IPS-18a (cell line): ENCODE measurements around the gene TMC8.

ENCODE experiments used
- H3K27ac ChIP-seq: one replicate; pipeline ENCODE4 v1.5.1; 2013; ENCODE audit warnings: low read length
- H3K27me3 ChIP-seq: one replicate; pipeline ENCODE4 v1.6.1; 2013; ENCODE audit warnings: mild to moderate bottlenecking, low read length; ENCODE audit not compliant: control insufficient read depth, insufficient read depth
- H3K36me3 ChIP-seq: one replicate; pipeline ENCODE4 v1.6.1; 2013; ENCODE audit warnings: low read depth, low read length; ENCODE audit not compliant: control insufficient read depth
- H3K4me1 ChIP-seq: one replicate; pipeline ENCODE4 v1.6.1; 2013; ENCODE audit warnings: low read depth, low read length; ENCODE audit not compliant: control insufficient read depth
- H3K4me3 ChIP-seq: one replicate; pipeline ENCODE4 v1.5.1; 2013; ENCODE audit warnings: low read length
- H3K9ac ChIP-seq: one replicate; pipeline ENCODE4 v1.6.1; 2013; ENCODE audit warnings: mild to moderate bottlenecking, low read length, moderate library complexity
- H3K9me3 ChIP-seq: one replicate; pipeline ENCODE4 v1.6.1; 2013; ENCODE audit warnings: low read depth, low read length; ENCODE audit not compliant: control insufficient read depth

The TMC8 gene

DNA sequence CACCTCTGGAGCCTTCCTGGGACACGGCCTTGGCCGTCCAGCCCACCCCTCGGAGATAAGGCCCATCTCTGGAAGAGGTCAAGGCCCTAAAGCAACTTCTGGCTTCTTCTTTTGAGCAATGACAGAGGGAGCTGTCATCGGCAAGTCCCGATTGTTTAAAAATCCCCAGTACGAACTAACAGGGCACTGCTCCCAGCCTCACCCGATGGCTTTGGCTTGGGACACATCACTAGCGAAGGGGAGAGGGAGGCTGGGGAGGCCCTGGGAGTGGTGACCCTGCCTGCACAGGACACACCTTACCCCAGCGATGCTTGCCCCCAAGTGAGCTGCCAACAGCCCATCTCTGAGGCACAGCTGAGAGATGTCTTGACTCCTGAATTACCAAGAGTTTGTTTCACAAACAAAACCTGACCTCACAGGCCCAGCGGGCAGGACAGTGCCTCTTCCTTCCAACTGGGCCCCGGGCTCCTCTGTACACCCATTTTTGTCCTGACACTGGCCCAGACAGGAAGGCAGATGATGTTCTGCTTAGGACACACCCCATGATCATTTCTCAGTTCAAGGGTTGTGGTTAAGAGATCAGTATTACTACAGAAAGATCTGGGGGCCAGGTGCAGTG is 42.6 kb downstream of the TMC8 start:
- H3K9me3 ChIP-seq = no peaks in the 10 kb centered on the region
- H3K27me3 ChIP-seq = no peaks in the 10 kb centered on the region
- peaks cover 25% of the 10 kb centered on the region for H3K36me3 ChIP-seq
- no peak overlapping the region for H3K9ac ChIP-seq
- H3K27ac ChIP-seq = no peak overlapping the region
- H3K4me1 ChIP-seq = peaks cover 12% of the 10 kb centered on the region
- H3K4me3 ChIP-seq = no peak overlapping the region

DNA sequence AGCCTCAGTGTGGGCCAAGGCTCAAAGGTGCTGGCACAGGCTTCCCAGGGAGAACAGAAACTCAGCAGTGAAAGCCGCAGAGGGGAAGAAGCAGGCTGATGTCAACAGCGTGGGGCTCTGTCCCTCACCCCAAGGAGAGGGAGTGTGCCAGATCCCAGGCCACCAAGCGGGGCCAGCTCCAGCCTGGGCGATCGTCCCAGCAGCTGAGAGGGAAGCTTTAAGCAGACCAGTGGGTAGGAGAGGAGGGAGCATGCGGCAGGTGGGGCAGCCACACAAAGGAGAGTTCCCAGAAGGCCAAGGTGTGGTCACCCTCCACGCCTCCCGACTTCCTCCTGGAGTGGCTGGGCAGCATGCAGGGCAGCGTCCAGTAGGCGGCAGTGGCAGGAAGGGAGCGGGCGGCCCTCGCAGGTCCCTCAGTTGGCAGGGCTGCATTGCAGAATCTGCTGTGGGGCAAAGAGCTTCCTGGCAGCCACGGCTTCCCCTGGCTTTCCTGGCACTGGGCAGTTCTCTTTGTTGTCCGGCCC is 43.8 kb downstream of the TMC8 start:
- Histone ChIP-seq H3K4me1 (peaks cover 12% of the 10 kb centered on the region), H3K4me3 (no peak overlapping the region), H3K27ac (no peak overlapping the region), H3K36me3 (peaks cover 37% of the 10 kb centered on the region), H3K9ac (no peak overlapping the region), H3K9me3 (no peaks in the 10 kb centered on the region), H3K27me3 (no peaks in the 10 kb centered on the region)

DNA sequence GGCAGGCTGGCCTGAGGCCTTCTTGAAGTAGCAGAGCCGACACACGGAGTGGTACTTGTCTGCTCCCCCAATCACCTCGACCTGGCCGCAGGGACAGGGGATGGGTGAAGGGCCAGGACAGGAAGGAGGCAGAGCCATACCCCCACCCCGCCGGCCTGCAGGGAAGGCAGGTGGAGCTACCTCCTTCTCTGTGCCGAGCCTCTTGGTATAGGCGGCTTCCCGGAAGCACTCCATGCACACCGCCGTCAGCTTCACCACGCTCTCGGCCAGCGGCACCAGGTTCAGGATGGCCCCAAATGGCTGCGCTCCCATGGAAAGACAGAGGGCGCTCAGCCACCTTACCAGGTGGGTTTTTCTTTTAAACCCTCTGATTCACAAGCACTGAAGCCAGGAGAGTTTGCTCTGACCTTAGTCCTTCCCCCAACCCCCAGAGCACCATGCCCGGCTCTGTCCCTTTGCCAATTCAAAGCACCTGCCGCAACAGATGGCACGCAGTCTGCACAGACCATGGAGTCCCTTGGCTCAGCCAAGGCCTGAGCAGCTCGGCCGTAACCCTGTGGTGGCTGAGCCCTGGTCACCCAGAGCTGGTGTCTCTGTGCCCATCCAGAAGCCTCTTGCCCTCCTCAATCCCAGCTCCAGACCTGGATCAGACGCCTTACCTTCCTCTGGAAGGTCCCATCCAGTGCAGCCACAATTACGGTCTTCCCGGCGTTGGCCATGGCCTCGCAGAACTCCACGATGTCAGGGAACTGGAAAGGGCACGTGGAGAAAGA is 44.5 kb downstream of the TMC8 start:
- Histone ChIP-seq H3K27me3 (no peaks in the 10 kb centered on the region), H3K36me3 (peaks cover 44% of the 10 kb centered on the region), H3K4me3 (no peak overlapping the region), H3K9me3 (no peaks in the 10 kb centered on the region), H3K27ac (no peak overlapping the region), H3K9ac (no peak overlapping the region), H3K4me1 (peaks cover 12% of the 10 kb centered on the region)

DNA sequence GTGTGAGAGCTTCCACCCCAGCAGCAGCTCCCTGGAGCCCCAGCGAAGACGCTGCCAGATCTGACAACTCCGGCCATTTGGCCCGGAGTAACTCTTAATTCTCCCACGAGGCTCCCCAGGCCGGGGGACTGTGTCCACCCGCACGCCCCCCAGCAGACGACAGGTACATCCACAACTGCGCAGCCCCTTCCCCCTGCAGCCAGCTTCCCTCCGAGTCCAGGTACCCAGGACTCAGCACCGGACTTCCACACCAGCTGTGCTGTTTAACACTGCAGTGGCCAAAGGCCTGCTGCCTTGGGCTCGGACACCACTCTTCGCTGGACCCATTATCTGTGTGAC is 45.0 kb downstream of the TMC8 start:
- Histone ChIP-seq H3K27ac (no peak overlapping the region), H3K36me3 (peaks cover 49% of the 10 kb centered on the region), H3K4me1 (peaks cover 12% of the 10 kb centered on the region)

DNA sequence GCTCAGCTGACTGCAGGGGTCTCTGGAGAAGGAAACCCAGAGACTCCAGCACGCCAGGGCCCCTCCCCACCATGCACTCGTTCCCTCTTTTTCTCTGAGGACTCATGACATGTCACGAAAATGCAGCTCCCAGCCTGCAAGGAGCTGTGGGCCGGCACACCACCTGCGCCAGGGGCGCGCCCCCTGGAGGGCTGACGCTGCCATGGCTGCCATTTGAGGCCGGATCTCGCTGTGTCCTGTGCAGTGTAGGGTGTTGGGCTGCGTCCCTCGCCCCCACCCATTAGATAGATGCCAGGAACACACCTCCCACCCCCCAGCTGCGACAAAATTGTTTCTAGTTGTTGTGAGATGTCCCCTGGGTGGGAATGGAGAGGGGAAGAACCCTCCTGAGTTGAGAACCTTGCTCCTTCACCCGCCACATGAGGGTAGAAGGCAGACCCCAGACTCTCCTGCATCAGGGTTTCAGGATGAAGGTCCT is 46.0 kb downstream of the TMC8 start:
- Histone ChIP-seq H3K4me3 (no peak overlapping the region), H3K36me3 (peaks cover 58% of the 10 kb centered on the region), H3K27ac (no peak overlapping the region), H3K9me3 (no peaks in the 10 kb centered on the region), H3K27me3 (no peaks in the 10 kb centered on the region), H3K9ac (no peak overlapping the region), H3K4me1 (peaks cover 12% of the 10 kb centered on the region)

More for the DNA sequence above, 45.0 kb downstream of the TMC8 start:
- no peaks in the 10 kb centered on the region for H3K27me3 ChIP-seq
- no peaks in the 10 kb centered on the region for H3K9me3 ChIP-seq
- no peak overlapping the region for H3K4me3 ChIP-seq
- H3K9ac ChIP-seq = no peak overlapping the region

DNA sequence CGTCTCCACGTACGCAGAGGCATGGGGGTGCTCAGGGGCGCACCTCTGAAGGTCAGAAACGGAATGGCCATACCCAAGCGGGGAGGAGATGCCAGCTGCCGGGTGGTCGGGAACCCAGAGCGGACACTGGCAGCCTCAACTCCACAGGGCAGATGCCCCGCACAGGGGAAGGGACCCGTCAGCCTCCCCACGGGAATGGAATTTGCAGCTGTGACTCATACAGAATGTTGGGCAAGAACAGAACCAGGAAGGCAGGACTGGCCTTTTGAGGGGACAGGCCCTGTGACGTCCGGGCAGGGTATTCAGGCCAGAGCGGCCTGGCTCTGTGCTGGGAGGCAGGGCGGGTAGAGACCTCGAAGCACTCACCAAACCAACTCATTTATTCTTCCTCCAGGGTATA is 48.8 kb downstream of the TMC8 start:
- no peak overlapping the region for H3K27ac ChIP-seq
- no peak overlapping the region for H3K9ac ChIP-seq
- H3K27me3 ChIP-seq = no peaks in the 10 kb centered on the region
- H3K9me3 ChIP-seq = no peaks in the 10 kb centered on the region
- H3K4me1 ChIP-seq = no peaks in the 10 kb centered on the region
- H3K4me3 ChIP-seq = no peak overlapping the region
- peaks cover 75% of the 10 kb centered on the region for H3K36me3 ChIP-seq

DNA sequence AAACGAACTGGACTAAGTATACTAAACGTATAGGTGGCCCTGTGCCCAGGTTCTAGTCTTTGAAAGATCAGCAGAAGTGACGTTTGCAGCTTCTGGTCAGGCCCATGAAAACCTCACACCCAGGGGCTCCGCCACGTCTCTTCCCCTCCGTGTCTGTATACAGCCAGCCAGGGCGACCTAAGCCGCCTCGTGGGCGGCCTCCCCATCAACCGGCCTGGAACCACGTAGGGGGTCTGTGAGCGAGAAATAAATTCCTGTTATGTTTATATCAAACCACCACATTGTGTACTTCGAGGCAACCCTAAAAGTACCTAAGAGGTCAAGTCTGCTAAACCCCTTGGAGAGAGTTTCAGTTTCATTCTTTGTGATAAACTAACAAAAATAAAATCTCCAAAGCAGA is 49.5 kb downstream of the TMC8 start:
- peaks cover 77% of the 10 kb centered on the region for H3K36me3 ChIP-seq

DNA sequence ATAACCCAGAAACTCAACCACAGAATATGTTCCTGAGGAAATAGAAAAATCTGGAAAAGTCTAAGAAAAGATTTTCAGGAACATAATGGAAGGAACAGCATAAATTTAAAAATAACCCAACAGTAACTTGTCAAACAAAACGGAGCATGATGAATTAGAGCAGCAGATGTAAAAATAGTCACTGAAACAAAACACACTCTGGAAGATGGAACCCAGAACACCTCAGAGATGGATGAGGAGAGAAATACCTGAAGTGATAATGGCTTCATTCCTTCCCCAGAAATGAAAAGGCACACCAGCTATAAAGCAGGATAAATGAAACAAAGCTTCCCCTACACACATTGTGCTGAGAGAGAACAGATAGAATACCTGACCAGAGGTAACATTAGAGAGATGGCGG is 49.9 kb downstream of the TMC8 start:
- no peak overlapping the region for H3K27ac ChIP-seq
- H3K9ac ChIP-seq = no peak overlapping the region
- H3K36me3 ChIP-seq = peaks cover 73% of the 10 kb centered on the region
- no peak overlapping the region for H3K4me3 ChIP-seq
- no peaks in the 10 kb centered on the region for H3K9me3 ChIP-seq
- no peaks in the 10 kb centered on the region for H3K27me3 ChIP-seq
- no peaks in the 10 kb centered on the region for H3K4me1 ChIP-seq

More for the DNA sequence above, 49.5 kb downstream of the TMC8 start:
- no peaks in the 10 kb centered on the region for H3K27me3 ChIP-seq
- H3K9me3 ChIP-seq = no peaks in the 10 kb centered on the region
- no peak overlapping the region for H3K27ac ChIP-seq
- no peaks in the 10 kb centered on the region for H3K4me1 ChIP-seq
- H3K9ac ChIP-seq = no peak overlapping the region
- H3K4me3 ChIP-seq = no peak overlapping the region

DNA sequence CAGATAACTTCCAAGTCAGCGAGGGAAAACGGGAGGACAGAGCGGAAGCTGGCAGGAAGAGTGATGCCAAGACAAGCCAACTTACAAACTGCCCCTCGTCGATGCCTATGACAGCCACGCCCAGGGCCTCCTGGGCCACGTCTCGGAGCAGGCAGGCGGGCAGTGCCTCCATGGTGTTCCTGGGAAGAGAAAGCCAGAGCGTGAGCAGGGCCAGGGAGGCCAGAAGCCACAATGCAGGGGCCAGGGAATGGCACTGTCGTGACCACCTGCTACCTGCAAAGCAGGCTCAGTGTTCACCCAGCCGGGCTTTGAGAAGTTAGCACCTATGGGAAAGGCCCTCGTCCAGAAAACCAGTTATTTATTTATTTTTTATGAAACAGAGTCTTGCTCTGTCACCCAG is 51.9 kb downstream of the TMC8 start:
- H3K9ac ChIP-seq = no peak overlapping the region
- no peak overlapping the region for H3K27ac ChIP-seq
- no peaks in the 10 kb centered on the region for H3K9me3 ChIP-seq
- no peak overlapping the region for H3K4me3 ChIP-seq
- no peaks in the 10 kb centered on the region for H3K27me3 ChIP-seq
- no peaks in the 10 kb centered on the region for H3K4me1 ChIP-seq
- peaks cover 69% of the 10 kb centered on the region for H3K36me3 ChIP-seq

DNA sequence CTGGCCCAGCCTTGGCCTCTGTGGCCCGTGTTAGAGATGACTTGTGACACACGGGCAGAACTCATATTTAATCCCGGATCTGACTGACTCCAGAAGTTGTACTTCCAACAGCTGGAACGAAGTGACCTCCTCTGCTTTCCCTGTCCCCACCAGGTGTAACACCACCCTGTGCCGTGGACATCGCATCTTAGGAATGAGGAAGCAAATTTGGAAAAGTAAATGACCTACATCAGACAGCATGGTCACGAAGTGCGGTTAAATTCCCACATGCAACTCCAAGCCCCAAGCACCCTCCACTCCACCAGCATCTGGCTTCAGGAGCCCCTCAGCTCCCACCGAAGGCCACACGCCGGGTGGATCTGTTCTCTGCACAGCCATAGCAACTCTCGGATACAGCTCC is 53.3 kb downstream of the TMC8 start:
- Histone ChIP-seq H3K27me3 (no peaks in the 10 kb centered on the region), H3K4me3 (no peak overlapping the region), H3K9ac (no peak overlapping the region), H3K4me1 (no peaks in the 10 kb centered on the region), H3K9me3 (no peaks in the 10 kb centered on the region), H3K27ac (no peak overlapping the region), H3K36me3 (peaks cover 60% of the 10 kb centered on the region)

DNA sequence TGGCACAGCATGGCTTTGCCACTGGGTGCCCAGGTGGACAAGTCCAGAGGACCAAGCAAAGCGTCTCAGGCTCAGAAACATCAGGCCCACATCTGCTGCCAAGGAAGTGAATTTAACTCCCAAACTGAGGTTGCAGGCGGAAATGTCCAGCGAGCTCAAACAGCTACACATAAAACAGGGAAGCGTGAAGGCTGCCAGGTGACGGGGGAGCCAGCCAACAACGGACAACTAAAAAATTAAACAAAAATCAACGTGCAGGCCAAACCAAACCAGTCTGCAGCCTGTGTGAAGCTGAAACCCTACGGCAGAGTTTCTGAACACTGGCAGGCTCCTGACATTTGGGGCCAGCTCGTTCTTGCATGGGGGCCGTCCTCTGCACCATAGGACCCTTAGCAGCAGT is 53.8 kb downstream of the TMC8 start:
- Histone ChIP-seq H3K27me3 (no peaks in the 10 kb centered on the region), H3K36me3 (peaks cover 55% of the 10 kb centered on the region), H3K9ac (no peak overlapping the region), H3K4me1 (no peaks in the 10 kb centered on the region), H3K9me3 (no peaks in the 10 kb centered on the region), H3K27ac (no peak overlapping the region), H3K4me3 (no peak overlapping the region)

DNA sequence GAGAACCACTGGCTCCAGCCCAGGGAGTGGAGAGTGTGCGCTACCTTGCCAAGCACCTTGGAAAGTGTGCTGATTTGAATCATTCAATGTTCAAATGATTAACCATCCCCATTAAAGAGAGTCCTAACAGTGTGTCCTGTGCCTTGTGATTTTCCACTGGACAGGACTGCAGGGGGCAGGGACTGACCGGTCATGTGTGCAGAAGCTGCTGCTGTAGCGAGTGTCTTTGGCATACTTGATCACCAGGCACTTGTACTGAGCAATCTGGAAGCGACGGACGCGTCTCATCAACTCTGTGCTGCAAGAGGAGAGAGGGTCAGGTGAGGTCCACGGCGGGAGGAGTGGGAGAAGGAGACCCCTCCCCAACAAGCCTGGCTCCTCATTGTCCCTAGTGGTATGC is 54.3 kb downstream of the TMC8 start:
- H3K4me3 ChIP-seq = no peak overlapping the region
- peaks cover 50% of the 10 kb centered on the region for H3K36me3 ChIP-seq
- H3K4me1 ChIP-seq = no peaks in the 10 kb centered on the region
- no peaks in the 10 kb centered on the region for H3K27me3 ChIP-seq
- no peak overlapping the region for H3K9ac ChIP-seq
- no peak overlapping the region for H3K27ac ChIP-seq
- H3K9me3 ChIP-seq = no peaks in the 10 kb centered on the region
